Body of pancreas (tissue), 4 donors: ENCODE results near the gene TAF7.

Experiments
- CTCF ChIP-seq, 7 experiments: fragments of 450-650 bp in 4 of 7; fragments of 200-600 bp in 3 of 7; sonication (generic) in 3 of 7; IDR thresholded peaks; one replicate each; pipeline ENCODE4 v1.5.1; 2016 to 2019; ENCODE audit warnings: antibody characterized with exemption in 7 of 7
- POLR2A ChIP-seq, 3 donors: fragments of 450-650 bp; IDR thresholded peaks; one replicate each; pipeline ENCODE4 v1.6.1; 2016; ENCODE audit warnings: antibody characterized with exemption in 3 of 3, mild to moderate bottlenecking in 2 of 3

GRCh38 chr5:141306630-141307029 is 14.0 kb downstream of the TAF7 start:
- no peak for TF ChIP-seq CTCF (IDR thresholded peaks at IDR 0.05)
- no peak for TF ChIP-seq POLR2A (IDR thresholded peaks at IDR 0.05)
